Smooth muscle cell (in vitro differentiated cells): Measurements from ENCODE around the gene EME2. TPM values are rescaled to one million over a fixed set of nuclear protein-coding genes. Genes with fewer than 3 reads are reported as not detected.
"Not testable (repeated sequence)": the region's sequence is repeated elsewhere in the genome, so short reads cannot be mapped to it uniquely, and the experiment has no call there.

ENCODE experiments used
- DNase-seq: peaks from one replicate; lab custom pipeline; 2025; ENCODE audit not compliant: unreplicated experiment; lab: John Stamatoyannopoulos, UW
- H2AFZ ChIP-seq: fragments of 200-600 bp; sonication (generic); 2 replicates; pipeline ENCODE4 v1.6.0; 2016; ENCODE audit warnings: antibody characterized with exemption, low read depth, mild to moderate bottlenecking
- H3F3A ChIP-seq: fragments of 200-600 bp; sonication (generic); 2 replicates; pipeline ENCODE4 v1.6.0; 2017; ENCODE audit warnings: antibody characterized with exemption, low read depth
- H3K27ac ChIP-seq: fragments of 200-600 bp; sonication (generic); 2 replicates; pipeline ENCODE4 v1.5.1; 2016; ENCODE audit warnings: low read depth, mild to moderate bottlenecking
- H3K27me3 ChIP-seq: fragments of 200-600 bp; sonication (generic); 2 replicates; pipeline ENCODE4 v1.6.1; 2016; ENCODE audit warnings: low read depth, mild to moderate bottlenecking
- H3K36me3 ChIP-seq: fragments of 200-600 bp; sonication (generic); 2 replicates; pipeline ENCODE4 v1.5.1; 2016; ENCODE audit warnings: low read depth
- H3K4me1 ChIP-seq: fragments of 200-600 bp; sonication (generic); 2 replicates; pipeline ENCODE4 v1.5.1; 2016; ENCODE audit warnings: low read depth
- H3K4me2 ChIP-seq: fragments of 200-600 bp; sonication (generic); 2 replicates; pipeline ENCODE4 v1.6.0; 2016; ENCODE audit warnings: mild to moderate bottlenecking
- H3K4me3 ChIP-seq: fragments of 200-600 bp; sonication (generic); 2 replicates; pipeline ENCODE4 v1.5.1; 2016; ENCODE audit warnings: mild to moderate bottlenecking
- H3K79me2 ChIP-seq: fragments of 200-600 bp; sonication (generic); 2 replicates; pipeline ENCODE4 v1.6.0; 2016; ENCODE audit warnings: low read depth, mild to moderate bottlenecking
- H3K9ac ChIP-seq: fragments of 200-600 bp; sonication (generic); 2 replicates; pipeline ENCODE4 v1.6.0; 2016; ENCODE audit warnings: low read depth
- H3K9me3 ChIP-seq: fragments of 200-600 bp; sonication (generic); replicated peaks from 2 replicates; pipeline ENCODE4 v1.5.1; 2016; ENCODE audit warnings: low read depth
- H4K20me1 ChIP-seq: fragments of 200-600 bp; sonication (generic); 2 replicates; pipeline ENCODE4 v1.6.0; 2016; ENCODE audit warnings: low read depth
- WGBS: methylation state at CpG from one replicate; pipeline ENCODE4 v1.1.7; 2016; ENCODE audit warnings: low lambda C conversion rate; 5-methylcytosine and 5-hydroxymethylcytosine counted together
- polyA plus RNA-seq: library from polyadenylated mRNA; unstranded; fragments of >200 nt; fragmentation: Nextera tagmentation; extraction: Ambion mirVana; gene quantifications from 2 replicates; pipeline ENCODE4 v1.2.1, GENCODE V29; 2016
- total RNA-seq: library from RNA; depleted of rRNA; stranded (reverse); fragments of >200 nt; gene quantifications from 2 replicates; pipeline ENCODE4 v1.2.3, GENCODE V29; 2014
- TF ChIP-seq, protein P1 (sequence below): fragments of 200-600 bp; sonication (generic); IDR thresholded peaks from 2 replicates; pipeline ENCODE4 v1.5.1; 2017; ENCODE audit warnings: borderline replicate concordance, mild to moderate bottlenecking, antibody characterized with exemption; ENCODE audit not compliant: insufficient read depth, poor library complexity, severe bottlenecking

The EME2 gene
- total and polyA plus RNA-seq, 2 experiments from 2014 or later, result 3.6 to 3.8 TPM

DNA sequence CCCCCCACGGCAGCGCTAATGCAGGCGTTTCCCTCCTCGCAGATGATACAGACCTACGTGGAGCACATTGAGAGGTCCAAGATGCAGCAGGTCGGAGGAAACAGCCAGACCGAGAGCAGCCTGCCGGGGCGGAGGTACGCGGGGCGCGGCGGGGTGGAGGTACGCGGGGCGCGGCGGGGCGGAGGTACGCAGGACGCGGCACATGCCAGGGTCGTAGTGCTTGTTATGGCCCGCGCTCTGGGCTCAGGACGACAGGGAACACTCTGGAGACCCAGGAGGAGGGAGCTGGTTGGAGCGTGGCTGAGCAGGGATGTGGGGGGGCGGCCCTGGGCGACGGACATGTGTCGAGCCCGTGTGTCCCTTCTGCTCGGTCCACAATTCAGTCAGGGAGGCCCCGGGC, 43.2 kb upstream of the EME2 start:
- peaks cover 21% of the 10 kb centered on the region for H3K79me2 ChIP-seq
- H4K20me1 ChIP-seq, result peaks cover 40% of the 10 kb centered on the region

DNA sequence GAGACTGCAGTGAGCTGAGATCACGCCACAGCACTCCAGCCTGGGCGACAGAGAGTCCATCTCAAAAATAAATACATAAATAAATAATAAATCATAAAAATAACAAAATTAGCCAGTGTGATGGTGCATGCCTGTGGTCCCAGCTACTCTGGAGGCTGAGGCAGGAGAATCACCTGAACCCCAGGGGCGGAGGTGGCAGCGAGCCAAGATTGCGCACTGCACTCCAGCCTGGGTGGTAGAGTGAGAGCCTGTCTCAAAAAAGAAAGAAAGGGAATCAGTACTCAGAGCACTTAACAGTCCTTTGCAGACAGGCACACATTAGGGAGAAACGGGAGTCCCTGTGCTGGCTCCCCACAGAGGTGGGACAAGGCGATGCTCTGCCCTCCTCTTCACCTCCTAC, 41.5 kb upstream of the EME2 start:
- Histone ChIP-seq H3K27ac (no peak overlapping the region), H3K4me1 (no peaks in the 10 kb centered on the region), H3K4me2 (no peak overlapping the region), H3K36me3 (no peaks in the 10 kb centered on the region), H3K27me3 (no peaks in the 10 kb centered on the region), H3K4me3 (no peak overlapping the region), H4K20me1 (peaks cover 39% of the 10 kb centered on the region), H3F3A (peaks cover 16% of the 10 kb centered on the region), H3K9me3 (no peaks in the 10 kb centered on the region), H3K79me2 (peaks cover 12% of the 10 kb centered on the region), H3K9ac (no peak overlapping the region), H2AFZ (no peak overlapping the region)
- TF ChIP-seq, protein P1, sequence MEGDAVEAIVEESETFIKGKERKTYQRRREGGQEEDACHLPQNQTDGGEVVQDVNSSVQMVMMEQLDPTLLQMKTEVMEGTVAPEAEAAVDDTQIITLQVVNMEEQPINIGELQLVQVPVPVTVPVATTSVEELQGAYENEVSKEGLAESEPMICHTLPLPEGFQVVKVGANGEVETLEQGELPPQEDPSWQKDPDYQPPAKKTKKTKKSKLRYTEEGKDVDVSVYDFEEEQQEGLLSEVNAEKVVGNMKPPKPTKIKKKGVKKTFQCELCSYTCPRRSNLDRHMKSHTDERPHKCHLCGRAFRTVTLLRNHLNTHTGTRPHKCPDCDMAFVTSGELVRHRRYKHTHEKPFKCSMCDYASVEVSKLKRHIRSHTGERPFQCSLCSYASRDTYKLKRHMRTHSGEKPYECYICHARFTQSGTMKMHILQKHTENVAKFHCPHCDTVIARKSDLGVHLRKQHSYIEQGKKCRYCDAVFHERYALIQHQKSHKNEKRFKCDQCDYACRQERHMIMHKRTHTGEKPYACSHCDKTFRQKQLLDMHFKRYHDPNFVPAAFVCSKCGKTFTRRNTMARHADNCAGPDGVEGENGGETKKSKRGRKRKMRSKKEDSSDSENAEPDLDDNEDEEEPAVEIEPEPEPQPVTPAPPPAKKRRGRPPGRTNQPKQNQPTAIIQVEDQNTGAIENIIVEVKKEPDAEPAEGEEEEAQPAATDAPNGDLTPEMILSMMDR, result no peak
- WGBS, result 99% methylated on average over 7 of the region's 7 CpGs
- DNase-seq, result no peak

More for the DNA sequence above, 43.2 kb upstream of the EME2 start:
- H3K9me3 ChIP-seq, result no peaks in the 10 kb centered on the region
- no peak overlapping the region for H2AFZ ChIP-seq
- H3K27ac ChIP-seq, result no peak overlapping the region
- TF ChIP-seq, protein P1, result no peak
- H3K36me3 ChIP-seq, result no peaks in the 10 kb centered on the region
- H3F3A ChIP-seq, result peaks cover 2% of the 10 kb centered on the region
- no peak overlapping the region for H3K9ac ChIP-seq
- WGBS, result 97% methylated on average over 21 of the region's 35 CpGs
- no peaks in the 10 kb centered on the region for H3K27me3 ChIP-seq
- no peaks in the 10 kb centered on the region for H3K4me1 ChIP-seq
- no peak overlapping the region for H3K4me3 ChIP-seq
- no peak overlapping the region for H3K4me2 ChIP-seq
- no peak for DNase-seq

DNA sequence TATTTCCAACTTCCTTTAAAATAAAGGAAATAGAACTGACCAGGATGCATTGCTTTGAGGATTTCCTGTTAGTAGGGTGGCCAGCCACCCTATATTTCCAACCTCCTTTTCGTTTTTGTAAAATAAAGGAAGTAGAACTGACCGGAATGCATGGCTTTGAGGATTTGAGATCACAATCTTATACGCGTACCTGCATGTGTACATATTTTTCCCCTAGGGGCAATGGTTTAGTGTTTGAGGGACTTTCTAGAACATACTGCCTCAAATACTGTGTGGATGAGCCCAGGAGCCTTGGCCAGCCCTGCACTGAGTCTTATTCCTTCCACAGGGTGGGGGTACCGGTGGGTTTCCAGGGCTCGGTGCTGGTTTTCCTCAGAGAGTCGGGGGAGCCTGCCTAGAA, 41.0 kb upstream of the EME2 start:
- Histone ChIP-seq H2AFZ (no peak overlapping the region), H3K9me3 (no peaks in the 10 kb centered on the region), H3K4me3 (no peak overlapping the region), H3K27ac (no peak overlapping the region), H3K4me2 (no peak overlapping the region), H3F3A (peaks cover 16% of the 10 kb centered on the region), H3K27me3 (no peaks in the 10 kb centered on the region), H3K4me1 (no peaks in the 10 kb centered on the region), H3K9ac (no peak overlapping the region), H3K36me3 (no peaks in the 10 kb centered on the region), H4K20me1 (peaks cover 33% of the 10 kb centered on the region), H3K79me2 (peaks cover 9% of the 10 kb centered on the region)
- TF ChIP-seq, protein P1, result no peak
- no peak for DNase-seq
- 77% methylated on average over 7 of the region's 7 CpGs for WGBS

DNA sequence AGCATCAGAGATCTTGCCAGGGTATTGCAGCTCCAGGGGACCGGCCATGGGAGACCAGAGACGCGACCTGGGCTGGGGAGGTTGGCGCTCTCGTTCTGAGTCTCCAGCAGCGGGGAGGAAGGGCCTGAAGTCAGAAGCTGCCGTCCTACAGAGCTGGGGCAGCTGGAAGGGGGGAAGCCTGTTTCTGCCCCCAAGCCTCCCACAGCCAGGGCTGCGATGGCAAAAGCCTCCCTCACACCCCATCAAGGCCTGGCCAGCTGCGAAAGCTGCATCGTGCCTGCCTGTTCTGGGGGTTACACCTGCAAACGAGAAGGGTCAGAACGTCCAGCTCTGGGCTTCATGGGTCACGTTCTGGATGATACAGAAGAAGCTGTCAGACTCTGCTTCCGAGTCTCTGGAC, 40.5 kb upstream of the EME2 start:
- H3K4me3 ChIP-seq, result no peak overlapping the region
- TF ChIP-seq, protein P1, result no peak
- H3F3A ChIP-seq, result peaks cover 16% of the 10 kb centered on the region
- no peaks in the 10 kb centered on the region for H3K36me3 ChIP-seq
- peaks cover 29% of the 10 kb centered on the region for H4K20me1 ChIP-seq
- H3K4me2 ChIP-seq, result no peak overlapping the region
- H3K79me2 ChIP-seq, result peaks cover 4% of the 10 kb centered on the region
- H3K27ac ChIP-seq, result no peak overlapping the region
- no peaks in the 10 kb centered on the region for H3K27me3 ChIP-seq
- no peaks in the 10 kb centered on the region for H3K4me1 ChIP-seq
- WGBS, result 95% methylated on average over 14 of the region's 14 CpGs
- no peak overlapping the region for H2AFZ ChIP-seq
- DNase-seq, result no peak
- H3K9me3 ChIP-seq, result no peaks in the 10 kb centered on the region
- H3K9ac ChIP-seq, result no peak overlapping the region

DNA sequence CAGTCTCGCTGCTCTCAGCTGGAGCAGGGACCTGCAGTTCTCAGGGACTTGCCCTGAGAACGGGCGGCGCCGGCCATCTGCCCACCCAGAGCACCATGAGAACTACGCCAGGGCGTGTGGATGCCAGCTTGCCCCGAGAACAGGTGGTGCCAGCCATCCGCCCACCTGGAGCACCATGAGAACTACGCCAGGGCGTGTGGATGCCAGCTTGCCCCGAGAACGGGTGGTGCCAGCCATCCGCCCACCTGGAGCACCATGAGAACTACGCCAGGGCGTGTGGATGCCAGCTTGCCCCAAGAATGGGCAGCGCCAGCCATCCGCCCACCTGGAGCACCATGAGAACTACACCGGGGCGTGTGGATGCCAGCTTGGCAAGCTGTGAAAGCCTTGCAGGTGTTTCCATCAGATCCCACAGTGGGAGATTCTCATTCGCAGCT, 40.0 kb upstream of the EME2 start:
- not testable (repeated sequence) for H2AFZ ChIP-seq, H3K79me2 ChIP-seq, H3K36me3 ChIP-seq, DNase-seq, H3K4me3 ChIP-seq, H3K4me2 ChIP-seq, H3K9ac ChIP-seq, H3K27me3 ChIP-seq, H3K9me3 ChIP-seq, H3K27ac ChIP-seq, H3K4me1 ChIP-seq
- peaks cover 24% of the 10 kb centered on the region for H4K20me1 ChIP-seq
- WGBS, result 97% methylated on average over 21 of the region's 21 CpGs
- H3F3A ChIP-seq, result peaks cover 16% of the 10 kb centered on the region
